Ecto neural progenitor cell (in vitro differentiated cells): ENCODE results near the gene CCDC50.
A peak's percentile ranks its signal among the peaks of the same experiment; 100 is the strongest.

Source experiments
- DNase-seq: peaks from one replicate; pipeline ENCODE4 v3.0.0-alpha.2; 2018; ENCODE audit warnings: low spot score

The CCDC50 gene

DNA sequence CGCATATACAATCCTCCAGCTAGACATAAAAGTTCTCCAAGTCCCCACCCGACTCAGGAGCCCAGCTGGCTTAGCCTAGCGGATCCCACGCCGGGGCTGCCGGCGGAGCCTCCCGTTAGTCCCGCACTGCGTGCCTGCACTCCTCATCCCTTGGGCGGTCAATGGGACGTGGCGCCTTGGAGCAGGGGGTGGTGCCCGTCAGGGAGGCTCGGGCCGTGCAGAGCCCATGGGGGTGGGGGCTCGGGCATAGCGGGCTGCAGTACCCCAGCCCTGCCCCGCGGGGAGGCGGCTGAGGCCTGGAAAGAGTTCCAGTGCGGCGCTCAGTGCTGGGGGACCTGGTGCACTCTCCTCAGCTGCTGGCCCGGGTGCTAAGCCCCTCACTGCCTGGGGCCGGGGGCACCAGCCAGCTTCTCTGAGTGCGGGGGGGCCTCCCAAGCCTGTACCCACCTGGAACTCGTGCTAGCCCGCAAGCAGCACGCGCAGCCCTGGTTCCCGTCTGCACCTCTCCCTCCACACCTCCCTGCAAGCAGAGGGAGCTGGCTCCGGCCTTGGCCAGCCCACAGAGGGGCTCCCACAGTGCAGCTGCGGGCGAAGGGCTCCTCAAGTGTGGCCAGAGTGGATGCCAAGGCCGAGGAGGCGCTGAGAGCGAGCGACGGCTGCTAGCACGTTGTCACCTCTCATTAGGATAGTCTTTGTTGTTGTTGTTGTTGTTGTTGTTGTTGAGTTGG, 12.2 kb upstream of the CCDC50 start:
- no peak for DNase-seq

DNA sequence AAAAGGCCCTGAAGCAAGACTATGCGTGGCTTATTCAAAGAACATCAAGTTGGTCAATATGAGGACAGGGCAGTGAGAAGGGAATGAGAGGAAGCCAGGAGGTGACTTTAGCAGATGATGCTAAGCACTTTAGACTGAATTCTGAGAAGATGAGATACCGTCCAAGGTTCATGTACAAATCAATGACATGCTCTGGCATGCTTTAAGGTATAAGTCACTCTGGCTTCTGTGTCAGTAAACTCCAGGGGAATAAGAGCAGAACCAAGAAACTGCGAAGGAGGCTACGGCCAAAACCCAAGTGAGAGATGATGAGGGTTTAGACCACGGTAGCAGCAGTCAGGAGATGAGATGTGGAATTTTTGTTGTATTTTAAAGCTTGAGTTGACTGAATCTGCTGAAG, 8.9 kb upstream of the CCDC50 start:
- no peak for DNase-seq

GRCh38 chr3:191321019-191321767, 8.0 kb upstream of the CCDC50 start:
- DNase-seq = no peak

GRCh38 chr3:191324936-191325335, 4.3 kb upstream of the CCDC50 start:
- DNase-seq = no peak

DNA sequence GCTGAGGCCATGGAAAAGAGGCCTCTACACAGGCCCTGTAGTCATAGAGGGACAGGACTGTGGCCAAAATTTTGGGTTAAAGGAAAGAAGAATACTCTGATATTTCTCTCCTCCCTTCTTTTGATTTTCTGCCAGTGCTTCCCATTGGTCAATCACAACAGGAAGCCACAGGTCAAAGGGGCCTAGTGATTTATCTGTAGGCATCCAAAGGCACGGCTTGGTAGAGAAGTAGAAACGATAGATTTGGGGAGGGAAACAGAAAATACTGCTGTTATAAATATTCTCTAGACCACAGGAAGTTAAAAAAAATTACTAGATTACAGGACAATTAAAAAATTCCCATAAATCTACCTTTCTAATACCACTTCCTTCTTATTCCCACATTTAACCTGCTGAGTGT, 1.7 kb upstream of the CCDC50 start:
- DNase-seq = no peak

DNA sequence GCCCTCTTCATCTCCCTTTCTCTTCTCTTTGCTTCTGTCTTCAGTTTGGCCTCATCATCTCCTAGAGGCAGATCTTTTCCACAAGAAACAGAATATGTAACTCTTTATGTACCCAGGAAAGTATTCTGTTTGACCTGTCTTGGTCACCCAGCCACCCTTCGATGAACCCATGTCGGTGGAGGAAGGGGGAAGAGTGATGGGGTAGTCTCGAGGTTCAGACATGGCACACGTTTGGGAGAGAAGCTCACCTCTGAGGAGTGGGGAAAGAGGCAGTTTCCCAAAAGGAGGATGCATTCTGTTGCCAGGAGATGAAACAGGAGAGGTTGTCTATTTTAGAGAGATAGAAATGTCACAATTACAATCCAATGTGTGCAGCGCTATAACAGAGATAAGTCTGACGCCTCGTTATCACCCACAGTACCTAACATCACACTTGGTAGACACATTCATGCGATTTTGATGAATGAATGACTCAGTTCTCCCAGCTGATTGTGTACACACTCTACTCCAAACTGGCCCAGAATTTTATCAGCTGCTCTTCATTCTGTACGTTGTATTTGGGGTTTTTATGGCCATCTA, 722 bp upstream of the CCDC50 start:
- DNase-seq = no peak

- DNase-seq = peak; percentile 75
Observed at GRCh38 chr3:191329654-191330529, 698 bp downstream of the CCDC50 start, which contains the start of gene UTS2B. Gene UTS2B, minus strand, starts transcription at chr3:191330526. Its CDS starts 48,337 bp downstream, at chr3:191282189.

DNA sequence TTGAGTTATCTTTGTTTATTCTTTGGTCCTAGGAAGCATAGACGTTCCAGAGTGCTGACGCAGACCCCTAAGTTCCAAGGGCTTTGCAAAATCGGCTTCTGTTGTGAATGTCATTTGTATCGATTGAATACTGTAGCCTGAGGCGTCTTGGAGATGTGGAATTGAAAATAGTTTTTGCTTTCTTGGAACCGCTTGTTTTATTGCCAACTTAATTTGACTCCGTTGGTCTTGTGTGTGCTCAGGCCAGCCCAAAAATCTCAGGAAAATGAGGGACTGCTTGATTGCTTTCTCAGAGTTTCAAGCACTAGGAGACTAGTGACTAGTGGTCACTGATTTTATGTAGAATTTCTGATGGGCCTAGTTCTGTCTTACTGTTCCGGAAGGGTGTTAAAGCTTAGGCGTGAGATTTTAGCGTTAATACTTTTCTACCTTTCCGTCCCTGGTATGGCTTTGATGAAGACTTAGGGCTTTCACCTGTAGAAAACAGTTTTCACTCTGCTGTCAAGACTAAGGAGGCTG, 1.4 kb downstream of the CCDC50 start:
- DNase-seq = no peak

- DNase-seq = no peak
Observed at GRCh38 chr3:191331388-191331787, 2.2 kb downstream of the CCDC50 start.

DNA sequence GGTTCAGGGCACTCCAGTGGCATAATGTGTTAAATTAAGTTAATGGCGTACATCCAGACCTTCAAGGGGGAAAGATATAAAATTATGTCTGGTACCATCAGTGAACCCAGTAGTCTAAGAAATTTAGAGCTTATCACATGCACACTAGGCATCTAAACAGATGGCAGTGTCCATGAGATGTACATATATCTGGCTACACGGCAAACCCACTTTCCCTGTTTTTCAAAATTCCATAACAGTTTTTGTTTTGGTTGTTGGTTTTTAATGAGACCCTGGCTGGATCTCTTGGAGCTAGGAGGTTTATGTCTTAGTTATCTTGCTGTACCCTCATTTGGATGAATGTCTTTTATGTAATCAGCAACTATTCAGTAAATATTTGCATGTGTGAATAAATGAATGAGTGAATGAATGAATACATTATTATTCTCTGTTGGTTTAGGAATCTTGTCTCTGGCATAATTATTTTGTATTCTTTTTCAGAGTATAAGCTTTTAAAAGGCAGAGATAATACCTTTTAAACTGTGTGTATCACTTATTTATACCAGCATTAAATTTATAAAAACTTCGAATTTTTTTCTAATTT, 4.2 kb downstream of the CCDC50 start:
- DNase-seq = no peak

- DNase-seq = no peak
Observed at GRCh38 chr3:191334346-191334893, 5.2 kb downstream of the CCDC50 start.

GRCh38 chr3:191336833-191337232, 7.6 kb downstream of the CCDC50 start:
- no peak for DNase-seq

GRCh38 chr3:191338177-191338488, 8.9 kb downstream of the CCDC50 start:
- no peak for DNase-seq

DNA sequence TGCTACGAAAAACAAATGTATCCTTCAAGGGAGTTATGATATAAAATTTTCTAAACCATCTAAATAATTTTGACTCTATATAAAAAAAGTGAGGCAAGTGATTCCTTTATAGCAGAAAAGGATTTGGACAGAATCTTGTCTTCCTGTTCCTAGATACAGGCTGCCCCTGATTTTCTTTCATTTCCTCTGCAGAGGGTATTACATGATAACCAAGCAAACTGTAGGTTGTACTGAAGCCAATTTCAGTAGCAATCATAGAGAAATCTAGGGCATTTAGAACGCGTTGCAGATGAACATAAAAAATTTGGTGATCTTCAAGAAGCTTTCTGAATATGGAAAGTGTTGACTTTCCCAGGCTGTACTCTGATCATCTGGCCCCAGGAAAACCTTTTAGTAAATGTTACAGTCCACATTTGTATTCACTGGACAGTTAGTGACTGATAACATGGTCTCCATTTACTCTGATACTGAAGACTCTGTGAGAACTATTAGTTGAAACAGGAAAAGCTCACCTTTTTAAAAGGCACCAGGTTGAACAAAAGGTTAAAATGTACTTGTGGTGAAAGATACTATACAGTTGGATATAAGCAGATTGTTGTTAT, 10.2 kb downstream of the CCDC50 start:
- DNase-seq = no peak

GRCh38 chr3:191340351-191340750, 11.2 kb downstream of the CCDC50 start:
- no peak for DNase-seq

- no peak for DNase-seq
Observed at GRCh38 chr3:191340966-191341365, 11.8 kb downstream of the CCDC50 start.

DNA sequence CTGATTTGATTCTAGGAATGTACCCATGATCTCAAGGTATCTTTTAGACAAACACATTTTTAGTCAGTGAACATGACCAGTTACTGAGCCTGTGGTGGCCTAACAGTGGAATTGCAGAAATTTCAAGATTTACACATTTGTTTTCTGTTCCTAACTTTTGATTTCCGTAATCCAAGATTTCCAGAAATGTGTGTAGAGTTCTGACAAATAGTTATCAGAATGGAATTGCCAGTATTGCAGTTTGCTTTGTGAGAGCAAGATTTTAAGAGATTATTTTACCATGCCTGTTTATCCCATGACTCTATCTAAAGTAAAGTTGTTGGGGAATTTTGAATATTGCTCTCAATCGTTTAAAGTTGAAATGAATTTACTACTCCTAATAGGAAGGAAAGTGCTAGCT, 12.8 kb downstream of the CCDC50 start:
- no peak for DNase-seq

GRCh38 chr3:191342411-191342810, 13.2 kb downstream of the CCDC50 start:
- DNase-seq = no peak

DNA sequence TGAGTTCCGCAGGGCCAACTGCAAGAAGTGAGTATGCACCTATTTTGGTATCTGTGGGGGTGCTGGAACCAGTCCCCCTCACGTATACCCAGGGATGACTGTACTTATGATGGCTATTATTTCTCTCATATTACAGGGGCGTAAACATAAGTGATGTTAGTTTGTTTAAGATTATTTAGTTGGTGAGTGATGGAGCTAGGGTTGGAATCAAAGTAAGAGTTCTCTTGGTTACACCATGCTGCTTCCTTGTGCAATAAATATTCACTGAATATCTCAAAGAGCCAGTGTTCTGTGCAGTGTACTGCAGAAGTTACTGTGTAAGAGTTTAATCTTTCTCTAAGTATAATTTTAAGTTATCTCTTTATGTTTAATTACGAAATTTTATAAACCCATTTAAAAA, 13.9 kb downstream of the CCDC50 start:
- DNase-seq = no peak

DNA sequence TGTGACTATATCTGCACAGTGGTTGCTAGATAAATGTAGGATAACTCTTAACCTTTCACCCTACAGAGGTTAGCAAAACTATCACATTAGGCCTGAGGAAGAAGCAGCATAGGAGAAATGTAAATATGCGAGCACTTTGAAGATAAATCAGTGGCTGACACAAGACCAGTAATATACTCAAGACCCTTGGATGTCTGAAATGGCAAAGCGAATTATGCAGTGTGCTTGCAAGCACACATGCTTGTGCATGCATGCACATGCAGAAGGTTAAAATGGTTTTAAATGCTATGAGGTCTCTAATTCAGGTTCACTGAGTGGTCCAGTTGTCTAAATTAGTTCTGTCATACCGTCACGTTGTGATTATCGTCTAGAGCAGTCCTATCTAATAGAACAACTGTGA, 14.7 kb downstream of the CCDC50 start:
- DNase-seq = no peak

GRCh38 chr3:191345334-191345733, 16.1 kb downstream of the CCDC50 start:
- no peak for DNase-seq
